DMS114 treated with DMSO at 0.1 percent for 48 hours (cell line): ENCODE results near the gene POLR3F.
"Not testable (repeated sequence)": the region's sequence is repeated elsewhere in the genome, so short reads cannot be mapped to it uniquely, and the experiment has no call there.

Source experiments
- DNase-seq: peaks from one replicate; lab custom pipeline; 2025; ENCODE audit not compliant: unreplicated experiment; lab: John Stamatoyannopoulos, UW

Gene POLR3F

DNA sequence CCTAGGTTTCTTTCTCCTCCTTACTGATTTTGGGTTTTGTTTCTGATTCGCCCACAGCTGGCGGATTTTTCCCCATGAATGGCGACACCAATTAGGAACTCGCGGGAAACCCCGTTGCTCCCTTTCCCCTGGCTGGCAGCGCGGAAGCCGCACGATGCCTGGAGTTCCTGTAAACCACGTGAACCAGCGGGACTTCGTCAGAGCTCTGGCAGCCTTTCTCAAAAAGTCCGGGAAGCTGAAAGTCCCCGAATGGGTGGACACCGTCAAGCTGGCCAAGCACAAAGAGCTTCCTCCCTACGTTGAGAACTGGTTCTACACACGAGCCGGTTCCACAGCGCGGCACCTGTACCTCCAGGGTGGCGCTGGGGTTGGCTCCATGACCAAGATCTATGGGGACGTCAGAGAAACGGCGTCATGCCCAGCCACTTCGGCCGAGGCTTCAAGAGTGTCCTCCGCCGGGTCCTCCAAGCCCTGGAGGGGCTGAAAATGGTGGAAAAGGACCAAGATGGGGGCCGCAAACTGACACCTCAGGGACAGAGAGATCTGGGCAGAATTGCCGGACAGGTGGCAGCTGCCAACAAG, 37.4 kb downstream of the POLR3F start:
- DNase-seq: peak; percentile 18

DNA sequence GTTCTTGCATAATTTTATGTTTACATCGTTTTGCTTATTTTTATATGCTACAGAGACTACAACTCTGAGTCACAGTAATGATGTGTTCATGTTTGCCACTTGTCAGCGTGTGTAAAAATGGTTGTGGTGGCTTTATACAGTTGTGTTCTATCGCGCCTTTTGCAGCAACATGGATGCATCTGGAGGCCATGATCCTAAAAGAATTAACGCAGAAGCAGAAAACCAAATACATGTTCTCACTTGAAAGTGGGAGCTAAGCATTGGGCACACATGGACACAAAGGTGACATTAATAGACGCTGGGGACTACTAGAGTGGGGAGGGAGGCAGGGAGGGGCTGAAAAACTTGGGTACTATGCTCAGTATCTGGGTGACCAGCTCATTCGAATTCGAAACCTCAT, 39.6 kb downstream of the POLR3F start:
- no peak for DNase-seq

DNA sequence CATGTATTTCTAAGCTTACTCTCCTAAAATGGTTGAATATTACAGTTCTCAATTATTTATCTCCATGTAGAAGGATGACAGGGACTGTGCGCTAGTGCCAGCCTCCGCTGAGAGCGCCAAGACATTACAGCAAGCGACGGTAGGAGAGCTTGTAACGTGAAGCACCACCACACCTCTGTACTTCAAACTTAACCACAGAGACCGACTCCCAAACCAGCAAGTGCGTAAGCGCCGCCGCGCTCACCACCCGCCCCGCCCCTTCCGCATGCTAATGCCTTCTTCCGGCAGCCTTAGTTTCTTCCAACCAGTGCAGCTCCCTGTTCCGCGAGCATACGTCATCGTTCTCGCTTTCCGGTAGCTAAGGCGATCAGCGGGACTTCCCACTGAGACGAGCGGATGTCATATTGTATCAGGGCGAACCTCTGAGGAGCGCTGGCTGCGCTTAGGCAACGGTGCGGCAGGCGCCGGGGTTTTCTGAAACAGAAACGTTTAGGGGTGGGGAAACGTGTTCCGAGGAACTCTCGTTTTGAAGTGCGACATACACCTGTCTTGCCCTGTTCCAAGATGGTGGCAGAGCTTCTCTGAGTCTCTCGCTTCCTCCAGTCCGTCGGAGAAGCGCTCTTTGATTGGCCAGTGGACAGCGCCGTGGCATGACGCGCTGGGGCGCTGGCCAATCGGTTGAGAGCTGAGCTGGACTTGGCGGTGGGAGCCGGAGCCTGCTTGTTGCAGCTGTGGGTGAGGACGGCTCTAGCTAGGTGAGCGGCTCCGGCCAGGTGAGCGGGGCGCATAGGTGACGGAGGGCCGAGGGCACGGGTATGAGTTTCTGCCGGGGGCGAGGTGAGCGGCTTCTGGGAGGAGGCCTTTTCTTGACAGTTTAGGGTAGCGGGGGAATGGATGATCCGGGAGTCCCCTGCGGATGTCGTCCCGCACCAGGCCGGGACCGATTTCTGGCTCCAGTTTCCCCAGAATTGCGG, 40.3 kb downstream of the POLR3F start, which contains the start of gene SEC23B:
SEC23B (plus strand) TSS at position 723 of the 974 bp plus-strand sequence. CDS start 2,896 bp downstream, outside the sequence.
- peak; percentile 93 for DNase-seq

DNA sequence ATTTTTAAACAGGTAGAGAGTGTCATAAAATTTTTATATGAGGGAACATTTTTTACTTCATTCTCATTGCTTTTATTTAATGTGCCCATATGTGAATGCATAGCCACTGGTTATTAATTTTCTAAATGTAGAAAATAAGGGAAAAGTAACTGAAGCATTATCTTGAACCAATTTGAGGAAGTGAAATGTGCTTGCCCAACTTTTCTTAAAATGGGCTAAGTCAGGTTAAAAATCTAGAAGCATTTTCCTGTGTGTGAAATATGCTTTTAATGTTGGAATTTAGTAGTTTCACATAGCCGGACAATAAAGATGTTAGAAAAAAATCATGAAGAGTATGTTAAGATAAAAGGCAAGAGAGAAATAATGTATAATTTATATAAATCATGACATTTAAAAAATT, 44.4 kb downstream of the POLR3F start:
- no peak for DNase-seq

DNA sequence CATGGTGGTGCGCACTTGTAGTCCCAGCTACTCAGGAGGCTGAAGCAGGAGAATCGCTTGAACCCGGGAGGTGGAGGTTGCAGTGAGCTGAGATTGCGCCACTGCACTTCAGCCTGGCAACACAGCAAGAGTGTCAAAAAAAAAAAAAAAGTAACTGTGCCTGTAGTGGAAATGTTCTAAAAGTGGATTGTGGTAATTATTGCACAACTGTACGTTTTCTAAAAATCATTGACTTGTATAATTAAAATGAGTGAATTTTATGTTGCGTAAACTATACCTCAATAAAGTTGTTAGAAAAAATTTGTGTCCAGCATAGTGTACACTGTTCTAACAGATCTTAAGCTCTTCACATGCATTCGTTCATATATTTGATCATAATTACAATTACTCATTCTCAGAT, 46.0 kb downstream of the POLR3F start:
- no peak for DNase-seq

DNA sequence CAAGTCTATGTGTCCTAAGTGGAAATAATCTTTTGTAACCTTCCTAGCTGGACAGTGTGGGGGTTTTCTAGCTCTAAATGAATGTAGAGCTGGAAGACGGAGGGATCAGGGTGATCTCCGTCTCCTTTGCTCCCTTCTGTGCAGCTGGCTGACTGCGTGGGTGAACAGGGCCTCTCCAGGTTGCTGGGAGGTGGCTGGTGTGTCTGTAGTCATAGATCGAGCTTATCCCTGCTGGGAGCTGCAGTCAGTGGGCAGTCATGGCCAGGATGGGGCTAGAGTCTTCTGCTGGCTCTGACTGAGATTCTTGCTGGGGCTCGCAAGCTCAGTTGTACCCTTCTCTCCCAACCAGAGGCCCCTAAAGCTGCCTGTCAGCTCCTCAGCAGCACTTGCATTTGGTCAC, 46.9 kb downstream of the POLR3F start:
- no peak for DNase-seq

DNA sequence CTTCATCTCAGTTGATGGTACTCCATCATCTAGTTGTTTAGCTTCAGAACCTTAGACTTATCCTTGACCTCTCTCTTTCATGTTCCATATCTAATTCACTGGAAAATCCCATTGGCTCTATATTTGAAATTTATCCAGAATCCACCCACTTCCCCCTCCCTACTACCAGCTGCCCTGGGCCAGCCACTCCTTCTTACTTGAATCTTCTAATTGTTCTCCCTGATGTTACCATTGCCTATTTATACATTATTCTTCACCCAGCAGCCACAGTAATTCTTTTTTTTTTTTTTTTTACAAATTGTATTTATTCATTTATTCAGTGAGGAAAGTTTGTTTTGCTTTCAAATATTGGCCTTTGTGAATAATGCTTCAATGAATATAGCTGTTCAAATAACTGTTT, 48.8 kb downstream of the POLR3F start:
- DNase-seq: no peak

DNA sequence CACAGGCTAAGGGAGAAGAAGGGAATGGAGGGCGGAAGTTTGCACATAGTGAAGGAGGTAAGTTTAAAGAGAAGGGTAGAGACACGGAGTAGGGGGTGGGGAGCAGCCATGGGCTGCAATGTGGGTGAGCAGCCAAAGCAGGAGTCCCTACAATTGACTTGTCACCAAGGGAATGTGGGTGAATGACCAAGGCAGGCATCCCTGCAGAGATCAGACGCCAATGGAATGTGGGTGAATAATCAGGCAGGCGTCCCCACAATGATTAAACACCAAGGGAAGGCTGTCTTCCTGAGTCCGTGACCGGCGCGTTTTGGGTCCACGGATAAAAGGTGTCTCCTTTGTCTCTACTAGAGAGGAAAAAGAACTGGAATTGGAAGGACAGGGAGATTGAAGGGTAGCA, 54.9 kb downstream of the POLR3F start:
- DNase-seq: not testable (repeated sequence)

DNA sequence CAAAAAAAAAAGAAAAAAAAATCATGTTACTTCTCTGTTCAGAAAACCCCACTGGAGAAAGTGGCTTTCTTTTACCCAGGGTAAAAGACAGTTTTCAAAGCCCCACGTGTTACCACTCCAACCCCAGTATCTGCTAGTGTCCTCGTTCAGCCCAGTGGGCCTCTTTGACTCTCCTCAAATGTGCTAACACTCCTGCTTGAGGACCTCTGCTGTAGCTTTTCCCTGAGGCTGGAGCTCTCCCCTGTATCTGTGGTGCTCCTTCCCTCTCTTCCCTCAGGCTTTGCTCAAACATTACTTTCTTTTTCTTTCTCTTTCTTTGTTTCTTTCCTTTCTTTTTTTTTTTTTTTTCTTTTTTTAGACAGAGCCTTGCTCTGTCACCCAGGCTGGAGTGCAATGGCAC, 55.9 kb downstream of the POLR3F start:
- no peak for DNase-seq

DNA sequence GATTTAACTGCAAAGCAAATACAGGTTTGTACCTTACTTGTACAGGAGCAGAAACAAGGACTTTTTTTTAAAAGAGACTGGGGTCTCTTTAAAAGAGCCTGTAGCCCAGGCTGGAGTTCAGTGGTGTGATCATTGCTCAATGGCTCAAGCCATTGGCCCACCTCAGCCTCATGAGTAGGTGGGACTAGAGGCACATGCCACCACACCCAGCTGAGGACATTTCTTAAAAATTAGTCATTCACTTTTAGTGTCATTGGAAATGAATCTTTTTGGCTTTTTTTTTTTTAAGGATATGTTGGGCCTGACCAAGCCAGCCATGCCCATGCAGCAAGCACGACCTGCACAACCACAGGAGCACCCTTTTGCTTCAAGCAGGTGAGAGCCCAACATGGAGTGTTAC, 57.5 kb downstream of the POLR3F start:
- no peak for DNase-seq

DNA sequence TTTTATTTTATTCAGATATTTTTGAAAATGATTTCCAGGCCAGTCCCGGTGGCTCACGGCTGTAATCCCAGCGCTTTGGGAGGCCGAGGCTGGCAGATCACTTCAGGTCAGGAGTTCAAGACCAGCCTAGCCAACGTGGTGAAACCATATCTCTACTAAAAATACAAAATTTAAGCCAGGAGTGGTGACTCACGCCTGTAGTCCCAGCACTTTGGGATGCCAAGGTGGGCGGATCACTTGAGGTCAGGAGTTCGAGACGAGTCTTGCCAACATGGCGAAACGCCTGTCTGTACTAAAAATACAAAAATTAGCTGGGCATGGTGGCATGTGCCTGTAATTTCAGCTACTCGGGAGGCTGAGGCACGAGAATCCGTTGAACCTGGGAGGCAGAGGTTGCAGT, 59.6 kb downstream of the POLR3F start:
- not testable (repeated sequence) for DNase-seq

DNA sequence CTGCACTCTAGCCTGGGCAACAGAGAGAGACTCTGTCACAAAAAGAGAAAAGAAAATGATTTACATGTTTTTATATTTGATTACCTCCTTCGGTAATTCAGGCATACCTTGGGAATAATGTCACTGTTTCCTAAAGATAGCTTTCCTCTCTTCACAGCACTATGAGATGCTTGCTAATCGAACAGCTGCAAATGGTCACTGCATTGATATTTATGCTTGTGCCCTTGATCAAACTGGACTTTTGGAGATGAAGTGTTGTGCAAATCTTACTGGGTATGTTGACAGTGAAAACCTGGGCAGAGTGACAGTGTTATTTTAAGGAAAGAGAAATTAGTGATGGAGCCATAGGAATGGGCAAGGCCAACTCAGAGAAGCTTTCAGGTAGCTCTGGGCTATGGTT, 60.1 kb downstream of the POLR3F start:
- DNase-seq: no peak

DNA sequence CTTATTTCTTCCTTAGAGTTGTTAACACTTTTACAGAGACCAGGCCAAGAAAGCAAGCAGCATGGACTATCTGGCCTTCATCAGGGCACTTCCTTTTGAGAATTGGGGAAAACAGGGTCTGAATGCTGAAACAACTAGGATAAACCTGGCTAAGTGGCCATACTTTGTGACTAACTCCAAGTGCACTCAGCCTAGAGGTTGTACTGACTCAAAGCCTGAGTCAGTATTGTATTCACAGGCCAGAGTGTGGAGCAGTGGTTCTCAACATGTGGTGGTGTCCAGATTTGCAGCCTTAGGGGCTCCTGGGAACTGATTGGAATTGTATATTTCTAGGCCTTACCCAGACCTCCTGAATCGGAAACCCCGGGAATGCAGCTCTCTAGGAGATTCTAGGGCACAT, 60.6 kb downstream of the POLR3F start:
- DNase-seq: no peak

DNA sequence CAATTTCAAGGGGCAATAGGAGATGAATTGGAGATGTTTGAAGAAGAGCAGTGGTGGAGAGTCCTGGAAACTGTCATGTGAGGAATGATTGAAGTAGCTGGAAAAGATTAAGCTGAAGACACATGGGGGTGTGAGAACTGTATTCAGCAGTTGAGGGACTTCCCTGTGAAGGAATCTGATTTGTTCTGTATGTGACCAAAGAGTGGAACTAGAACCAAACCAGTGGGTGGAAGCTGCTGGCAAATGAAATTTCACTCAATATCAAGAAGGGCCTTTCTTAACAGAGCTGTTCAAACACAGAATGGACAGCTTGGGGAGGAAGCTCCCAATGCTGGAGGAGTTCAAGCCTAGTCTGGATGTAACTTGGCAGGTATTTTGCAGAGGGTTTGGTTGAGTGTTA, 61.9 kb downstream of the POLR3F start:
- no peak for DNase-seq

DNA sequence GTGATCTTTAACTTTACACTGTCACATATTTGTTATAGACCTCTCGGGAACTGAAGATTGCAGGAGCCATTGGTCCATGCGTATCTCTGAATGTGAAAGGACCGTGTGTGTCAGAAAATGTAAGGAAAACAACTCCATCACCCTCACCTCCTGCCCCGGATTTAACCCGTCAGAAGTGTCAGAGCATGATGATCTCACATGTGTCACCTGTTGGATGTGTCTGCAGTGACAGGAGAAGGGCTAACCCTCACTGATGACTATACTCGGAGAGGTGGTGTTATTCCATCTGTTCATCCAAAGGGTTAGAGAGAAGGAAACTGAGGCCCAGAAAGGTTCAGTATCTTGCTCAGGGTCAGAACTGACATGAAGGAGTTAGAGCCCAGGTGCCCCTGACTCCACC, 65.4 kb downstream of the POLR3F start:
- DNase-seq: no peak

DNA sequence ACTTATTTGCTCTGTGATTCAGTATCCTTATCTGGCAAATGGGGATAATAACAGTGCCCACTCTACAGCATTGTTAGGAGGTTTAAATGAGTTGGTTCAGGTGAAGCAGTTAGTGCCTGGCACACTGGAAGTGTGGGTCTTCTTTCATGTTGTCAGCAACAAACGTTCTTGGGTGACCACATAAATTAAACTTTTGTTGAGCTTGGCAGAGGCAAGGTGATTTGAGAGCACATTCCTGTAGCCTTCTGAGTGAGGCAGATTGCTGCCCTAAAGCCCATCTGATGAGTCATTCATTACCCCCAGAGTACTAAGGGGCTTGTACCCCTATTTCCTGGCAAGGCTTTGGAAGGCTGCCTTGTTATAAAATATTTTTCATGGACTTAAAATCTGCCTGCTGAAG, 66.3 kb downstream of the POLR3F start:
- DNase-seq: no peak

DNA sequence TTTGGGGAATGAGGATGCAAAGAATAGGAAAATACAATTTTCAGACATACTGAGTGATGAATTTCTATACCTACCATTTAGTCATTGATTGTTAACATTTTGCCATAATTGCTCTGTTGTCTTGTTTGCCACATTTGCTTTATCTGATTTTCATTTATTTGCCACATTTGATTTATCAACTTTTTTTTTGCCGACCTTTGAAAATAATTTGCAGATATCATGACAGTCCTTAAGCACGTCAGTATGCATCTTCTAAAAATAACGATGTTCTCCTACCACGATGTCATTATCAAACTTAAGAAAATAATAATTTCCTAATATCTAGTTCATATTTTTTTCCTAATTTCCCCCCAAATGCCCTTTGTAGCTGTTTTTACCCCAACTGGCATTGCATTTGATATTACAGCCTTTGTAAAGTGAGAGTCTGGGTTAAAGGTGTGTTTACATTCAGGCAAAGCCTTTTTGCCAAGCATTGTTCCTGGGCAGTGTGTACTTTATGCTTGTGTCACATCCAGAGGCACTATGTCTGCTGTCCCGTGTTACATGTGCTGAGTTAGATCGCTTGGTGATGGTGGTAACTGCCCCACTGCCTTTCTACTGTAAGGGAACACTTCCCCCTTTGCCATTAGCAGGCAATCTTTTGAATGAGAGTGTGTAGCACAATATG, 66.9 kb downstream of the POLR3F start:
- no peak for DNase-seq
